ENCODE measurements around the gene FOXN3.
A peak's percentile ranks its signal among the peaks of the same experiment; 100 is the strongest.

The FOXN3 gene

GRCh38 chr14:89406941-89407340 is 10.1 kb downstream of the FOXN3 start:
- peaks cover 66% of the 10 kb centered on the region for H3K36me3 ChIP-seq (ENCODE audit: control insufficient read depth, insufficient read depth, low read length)
- H3K4me3 ChIP-seq (ENCODE audit: low read depth, low read length) = no peak overlapping the region
- peaks cover 6% of the 10 kb centered on the region; the same call in 1 of the 2 replicates for H3K9me3 ChIP-seq (ENCODE audit: control insufficient read depth, insufficient read depth, low read length)
- peaks cover 44% of the 10 kb centered on the region for H3K4me1 ChIP-seq (ENCODE audit: control insufficient read depth, insufficient read depth, low read length)
- H3K9ac ChIP-seq (ENCODE audit: low read depth, low read length) = no peak overlapping the region
- no peaks in the 10 kb centered on the region for H3K27me3 ChIP-seq (ENCODE audit: control insufficient read depth, insufficient read depth, low read length)
- H3K27ac ChIP-seq (ENCODE audit: low read depth, low read length) = peak overlapping the region; percentile 40

GRCh38 chr14:89406361-89406760 is 10.7 kb downstream of the FOXN3 start:
- peaks cover 64% of the 10 kb centered on the region for H3K36me3 ChIP-seq (ENCODE audit: control insufficient read depth, insufficient read depth, low read length)

GRCh38 chr14:89405712-89406111 is 11.3 kb downstream of the FOXN3 start:
- Histone ChIP-seq H3K4me3 (ENCODE audit: low read depth, low read length) (no peak overlapping the region), H3K27me3 (ENCODE audit: control insufficient read depth, insufficient read depth, low read length) (no peaks in the 10 kb centered on the region), H3K9me3 (ENCODE audit: control insufficient read depth, insufficient read depth, low read length) (no peaks in the 10 kb centered on the region), H3K9ac (ENCODE audit: low read depth, low read length) (no peak overlapping the region), H3K4me1 (ENCODE audit: control insufficient read depth, insufficient read depth, low read length) (peaks cover 50% of the 10 kb centered on the region), H3K27ac (ENCODE audit: low read depth, low read length) (no peak overlapping the region), H3K36me3 (ENCODE audit: control insufficient read depth, insufficient read depth, low read length) (peaks cover 61% of the 10 kb centered on the region)

More at GRCh38 chr14:89406361-89406760, 10.7 kb downstream of the FOXN3 start:
- Histone ChIP-seq H3K4me3 (ENCODE audit: low read depth, low read length) (no peak overlapping the region), H3K27ac (ENCODE audit: low read depth, low read length) (no peak overlapping the region), H3K9me3 (ENCODE audit: control insufficient read depth, insufficient read depth, low read length) (peaks cover 2% of the 10 kb centered on the region; the same call in 1 of the 2 replicates), H3K9ac (ENCODE audit: low read depth, low read length) (no peak overlapping the region), H3K4me1 (ENCODE audit: control insufficient read depth, insufficient read depth, low read length) (peaks cover 48% of the 10 kb centered on the region), H3K27me3 (ENCODE audit: control insufficient read depth, insufficient read depth, low read length) (no peaks in the 10 kb centered on the region)

- H3K9ac ChIP-seq (ENCODE audit: low read depth, low read length) = no peak overlapping the region
- H3K36me3 ChIP-seq (ENCODE audit: control insufficient read depth, insufficient read depth, low read length) = peaks cover 36% of the 10 kb centered on the region
These were observed 14.7 kb downstream of the FOXN3 start for GRCh38 chr14:89402363-89402762.

GRCh38 chr14:89401761-89402160 is 15.3 kb downstream of the FOXN3 start:
- Histone ChIP-seq H3K9me3 (ENCODE audit: control insufficient read depth, insufficient read depth, low read length) (no peaks in the 10 kb centered on the region), H3K36me3 (ENCODE audit: control insufficient read depth, insufficient read depth, low read length) (peaks cover 36% of the 10 kb centered on the region), H3K4me1 (ENCODE audit: control insufficient read depth, insufficient read depth, low read length) (peaks cover 45% of the 10 kb centered on the region), H3K27me3 (ENCODE audit: control insufficient read depth, insufficient read depth, low read length) (no peaks in the 10 kb centered on the region), H3K9ac (ENCODE audit: low read depth, low read length) (no peak overlapping the region), H3K4me3 (ENCODE audit: low read depth, low read length) (no peak overlapping the region), H3K27ac (ENCODE audit: low read depth, low read length) (no peak overlapping the region)

More at GRCh38 chr14:89402363-89402762, 14.7 kb downstream of the FOXN3 start:
- H3K27me3 ChIP-seq (ENCODE audit: control insufficient read depth, insufficient read depth, low read length) = no peaks in the 10 kb centered on the region
- peaks cover 51% of the 10 kb centered on the region for H3K4me1 ChIP-seq (ENCODE audit: control insufficient read depth, insufficient read depth, low read length)
- H3K9me3 ChIP-seq (ENCODE audit: control insufficient read depth, insufficient read depth, low read length) = no peaks in the 10 kb centered on the region
- H3K4me3 ChIP-seq (ENCODE audit: low read depth, low read length) = no peak overlapping the region
- H3K27ac ChIP-seq (ENCODE audit: low read depth, low read length) = no peak overlapping the region

- H3K9ac ChIP-seq (ENCODE audit: low read depth, low read length) = no peak overlapping the region
- H3K36me3 ChIP-seq (ENCODE audit: control insufficient read depth, insufficient read depth, low read length) = peaks cover 31% of the 10 kb centered on the region
- H3K9me3 ChIP-seq (ENCODE audit: control insufficient read depth, insufficient read depth, low read length) = no peaks in the 10 kb centered on the region
These were observed 15.8 kb downstream of the FOXN3 start for GRCh38 chr14:89401241-89401640.

GRCh38 chr14:89400529-89400928 is 16.5 kb downstream of the FOXN3 start:
- H3K9me3 ChIP-seq (ENCODE audit: control insufficient read depth, insufficient read depth, low read length) = no peaks in the 10 kb centered on the region
- peaks cover 42% of the 10 kb centered on the region for H3K4me1 ChIP-seq (ENCODE audit: control insufficient read depth, insufficient read depth, low read length)
- no peaks in the 10 kb centered on the region for H3K27me3 ChIP-seq (ENCODE audit: control insufficient read depth, insufficient read depth, low read length)
- H3K27ac ChIP-seq (ENCODE audit: low read depth, low read length) = no peak overlapping the region
- H3K4me3 ChIP-seq (ENCODE audit: low read depth, low read length) = no peak overlapping the region
- no peak overlapping the region for H3K9ac ChIP-seq (ENCODE audit: low read depth, low read length)
- H3K36me3 ChIP-seq (ENCODE audit: control insufficient read depth, insufficient read depth, low read length) = peaks cover 24% of the 10 kb centered on the region

More at GRCh38 chr14:89401241-89401640, 15.8 kb downstream of the FOXN3 start:
- Histone ChIP-seq H3K4me1 (ENCODE audit: control insufficient read depth, insufficient read depth, low read length) (peaks cover 42% of the 10 kb centered on the region), H3K27ac (ENCODE audit: low read depth, low read length) (no peak overlapping the region), H3K27me3 (ENCODE audit: control insufficient read depth, insufficient read depth, low read length) (no peaks in the 10 kb centered on the region), H3K4me3 (ENCODE audit: low read depth, low read length) (no peak overlapping the region)

- no peak overlapping the region for H3K9ac ChIP-seq (ENCODE audit: low read depth, low read length)
- no peaks in the 10 kb centered on the region for H3K27me3 ChIP-seq (ENCODE audit: control insufficient read depth, insufficient read depth, low read length)
- peak overlapping the region; percentile 1 for H3K27ac ChIP-seq (ENCODE audit: low read depth, low read length)
- H3K4me3 ChIP-seq (ENCODE audit: low read depth, low read length) = no peak overlapping the region
- H3K36me3 ChIP-seq (ENCODE audit: control insufficient read depth, insufficient read depth, low read length) = peaks cover 16% of the 10 kb centered on the region
- H3K4me1 ChIP-seq (ENCODE audit: control insufficient read depth, insufficient read depth, low read length) = peaks cover 42% of the 10 kb centered on the region
- no peaks in the 10 kb centered on the region for H3K9me3 ChIP-seq (ENCODE audit: control insufficient read depth, insufficient read depth, low read length)
These were observed 17.4 kb downstream of the FOXN3 start for GRCh38 chr14:89399594-89400068.

GRCh38 chr14:89399157-89399556 is 17.9 kb downstream of the FOXN3 start:
- Histone ChIP-seq H3K4me1 (ENCODE audit: control insufficient read depth, insufficient read depth, low read length) (peaks cover 42% of the 10 kb centered on the region), H3K27me3 (ENCODE audit: control insufficient read depth, insufficient read depth, low read length) (no peaks in the 10 kb centered on the region), H3K4me3 (ENCODE audit: low read depth, low read length) (no peak overlapping the region), H3K27ac (ENCODE audit: low read depth, low read length) (no peak overlapping the region), H3K36me3 (ENCODE audit: control insufficient read depth, insufficient read depth, low read length) (peaks cover 14% of the 10 kb centered on the region), H3K9ac (ENCODE audit: low read depth, low read length) (no peak overlapping the region), H3K9me3 (ENCODE audit: control insufficient read depth, insufficient read depth, low read length) (no peaks in the 10 kb centered on the region)

GRCh38 chr14:89397569-89398230 is 19.3 kb downstream of the FOXN3 start:
- Histone ChIP-seq H3K27me3 (ENCODE audit: control insufficient read depth, insufficient read depth, low read length) (no peaks in the 10 kb centered on the region), H3K9me3 (ENCODE audit: control insufficient read depth, insufficient read depth, low read length) (no peaks in the 10 kb centered on the region), H3K4me3 (ENCODE audit: low read depth, low read length) (no peak overlapping the region), H3K9ac (ENCODE audit: low read depth, low read length) (no peak overlapping the region), H3K27ac (ENCODE audit: low read depth, low read length) (no peak overlapping the region), H3K4me1 (ENCODE audit: control insufficient read depth, insufficient read depth, low read length) (peaks cover 39% of the 10 kb centered on the region), H3K36me3 (ENCODE audit: control insufficient read depth, insufficient read depth, low read length) (peaks cover 7% of the 10 kb centered on the region)

GRCh38 chr14:89394972-89395371 is 22.1 kb downstream of the FOXN3 start:
- Histone ChIP-seq H3K36me3 (ENCODE audit: control insufficient read depth, insufficient read depth, low read length) (no peaks in the 10 kb centered on the region; the same call in 1 of the 2 replicates), H3K27ac (ENCODE audit: low read depth, low read length) (no peak overlapping the region), H3K4me3 (ENCODE audit: low read depth, low read length) (no peak overlapping the region)

More at GRCh38 chr14:89394972-89395371, 22.1 kb downstream of the FOXN3 start:
- Histone ChIP-seq H3K4me1 (ENCODE audit: control insufficient read depth, insufficient read depth, low read length) (peaks cover 32% of the 10 kb centered on the region), H3K9me3 (ENCODE audit: control insufficient read depth, insufficient read depth, low read length) (no peaks in the 10 kb centered on the region), H3K27me3 (ENCODE audit: control insufficient read depth, insufficient read depth, low read length) (no peaks in the 10 kb centered on the region), H3K9ac (ENCODE audit: low read depth, low read length) (no peak overlapping the region)

Data from HUES48 (cell line).